Measurements from ENCODE around the gene LBHD2. TPM values are rescaled to one million over a fixed set of nuclear protein-coding genes. Genes with fewer than 3 reads are reported as not detected.

Gene LBHD2
- total RNA-seq, 1 experiment from 2014 or later, result not detected

DNA sequence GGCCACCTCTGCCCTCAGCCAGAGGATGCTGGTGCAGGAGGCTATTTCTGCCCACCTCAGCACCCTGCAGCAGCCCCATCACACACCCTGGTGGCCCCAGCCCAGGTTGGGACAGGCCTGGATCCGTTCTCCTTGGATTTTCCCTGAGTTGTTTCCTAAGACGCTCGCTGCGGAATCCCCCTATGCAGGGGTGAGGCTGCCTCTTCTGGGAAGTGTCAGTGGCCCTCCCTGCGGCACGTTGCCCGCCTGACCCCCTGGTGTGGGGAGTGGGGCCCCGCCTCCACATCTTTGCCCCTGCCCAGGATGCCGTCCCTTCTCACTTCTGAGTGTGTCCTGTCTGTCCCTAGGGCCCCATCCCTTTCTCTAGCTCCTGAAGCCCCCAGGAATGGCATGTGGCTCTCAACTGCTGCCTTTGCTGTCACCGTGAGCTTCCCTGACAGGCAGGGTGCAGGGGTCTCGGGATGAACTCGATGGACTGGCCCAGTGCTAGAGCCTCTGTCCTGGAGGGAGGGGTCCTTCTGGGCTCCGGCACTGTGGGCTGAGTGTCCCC, 9.9 kb downstream of the LBHD2 start:
- DNase-seq, result no peak
- H3K27me3 ChIP-seq (ENCODE audit: control insufficient read depth, insufficient read depth, low read length), result peaks cover 6% of the 10 kb centered on the region
- no peak overlapping the region for H3K4me3 ChIP-seq (ENCODE audit: insufficient read depth, low read depth, low read length)
- H3K36me3 ChIP-seq (replicated peaks; ENCODE audit: control insufficient read depth, insufficient read depth, low read length), result no peaks in the 10 kb centered on the region

DNA sequence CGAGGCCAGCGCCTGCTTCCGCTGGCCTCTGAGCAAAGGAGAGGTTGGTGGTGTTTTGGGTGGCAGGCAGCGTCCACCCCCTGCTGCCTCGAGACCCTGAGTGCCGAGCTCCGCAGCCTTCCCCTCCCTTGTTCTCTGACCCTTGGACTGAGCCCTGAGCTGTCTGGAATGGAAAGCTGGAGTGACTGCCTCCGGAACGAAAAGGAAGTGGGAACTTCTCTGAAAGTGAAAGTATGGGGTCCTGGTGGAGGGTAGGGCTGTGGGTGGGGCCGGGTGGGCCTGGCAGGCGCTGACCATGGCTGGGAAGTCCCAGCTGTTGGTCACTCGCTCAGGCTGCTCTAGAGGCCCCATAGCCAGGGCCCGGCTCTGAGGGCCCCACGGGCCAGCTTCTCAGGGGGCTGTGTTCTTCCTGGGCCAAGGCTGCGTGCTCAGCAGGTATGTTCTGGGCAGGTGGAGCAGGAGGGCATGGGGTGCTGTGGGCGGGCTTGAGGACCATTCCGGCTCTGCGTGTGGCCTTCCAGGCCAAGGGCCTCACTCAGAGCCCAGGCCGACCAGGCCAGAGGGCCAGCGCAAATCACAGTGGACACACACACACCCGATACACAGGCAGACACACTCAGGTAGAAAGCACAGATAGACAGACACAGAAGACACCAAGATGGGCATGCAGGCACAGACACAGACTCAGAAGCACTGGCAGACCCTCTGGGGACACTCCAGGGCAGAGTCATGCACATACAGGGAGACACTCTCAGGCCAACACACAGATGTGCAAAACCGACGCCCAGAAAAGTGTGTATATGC, 10.6 kb downstream of the LBHD2 start, which contains the start of gene EXOC3L4:
TSS of gene EXOC3L4 (plus strand) at position 320 of the 804 bp plus-strand sequence. CDS start 5,495 bp downstream, outside the sequence.
- Histone ChIP-seq H3K27me3 (ENCODE audit: control insufficient read depth, insufficient read depth, low read length) (peaks cover 6% of the 10 kb centered on the region), H3K4me3 (ENCODE audit: insufficient read depth, low read depth, low read length) (no peak within 1 kb of the TSS), H3K36me3 (replicated peaks; ENCODE audit: control insufficient read depth, insufficient read depth, low read length) (no peaks in the 10 kb centered on the region)
- DNase-seq, result no peak

DNA sequence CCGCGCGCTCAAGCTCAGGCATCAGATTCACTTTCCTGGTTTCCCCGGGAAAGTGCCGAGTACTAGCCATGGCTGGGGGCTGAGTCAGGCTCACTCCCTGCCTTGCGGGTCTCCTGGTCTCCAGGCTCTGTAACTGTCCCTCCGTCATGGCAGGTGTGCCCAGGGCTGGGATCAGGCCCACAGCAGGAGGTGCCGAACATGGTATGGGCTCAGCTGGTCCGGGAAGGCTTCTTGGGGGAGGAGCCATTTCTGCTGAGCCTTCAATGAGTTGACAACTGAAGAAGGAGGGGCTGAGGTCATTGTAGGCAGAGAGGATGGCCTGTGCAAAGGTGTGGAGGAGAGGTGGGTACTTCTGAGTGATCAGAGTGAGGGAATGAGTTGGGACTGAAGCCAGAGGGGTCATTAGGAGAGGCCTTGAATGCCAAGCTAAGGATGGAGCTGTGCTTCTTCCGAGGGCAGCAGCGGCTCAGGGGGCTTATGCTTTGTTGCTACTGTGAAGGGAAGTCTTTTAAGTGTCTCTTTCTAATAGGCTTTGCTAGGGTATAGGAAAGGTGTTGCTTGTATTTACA, 11.3 kb downstream of the LBHD2 start:
- no peaks in the 10 kb centered on the region for H3K36me3 ChIP-seq (replicated peaks; ENCODE audit: control insufficient read depth, insufficient read depth, low read length)
- no peak overlapping the region for H3K4me3 ChIP-seq (ENCODE audit: insufficient read depth, low read depth, low read length)
- peak; percentile 50 for DNase-seq
- H3K27me3 ChIP-seq (ENCODE audit: control insufficient read depth, insufficient read depth, low read length), result peaks cover 6% of the 10 kb centered on the region

GRCh38 chr14:103096387-103096786, 12.4 kb downstream of the LBHD2 start:
- peak; percentile 23 for DNase-seq
- no peaks in the 10 kb centered on the region; the same call in 1 of the 2 replicates for H3K27me3 ChIP-seq (ENCODE audit: control insufficient read depth, insufficient read depth, low read length)

DNA sequence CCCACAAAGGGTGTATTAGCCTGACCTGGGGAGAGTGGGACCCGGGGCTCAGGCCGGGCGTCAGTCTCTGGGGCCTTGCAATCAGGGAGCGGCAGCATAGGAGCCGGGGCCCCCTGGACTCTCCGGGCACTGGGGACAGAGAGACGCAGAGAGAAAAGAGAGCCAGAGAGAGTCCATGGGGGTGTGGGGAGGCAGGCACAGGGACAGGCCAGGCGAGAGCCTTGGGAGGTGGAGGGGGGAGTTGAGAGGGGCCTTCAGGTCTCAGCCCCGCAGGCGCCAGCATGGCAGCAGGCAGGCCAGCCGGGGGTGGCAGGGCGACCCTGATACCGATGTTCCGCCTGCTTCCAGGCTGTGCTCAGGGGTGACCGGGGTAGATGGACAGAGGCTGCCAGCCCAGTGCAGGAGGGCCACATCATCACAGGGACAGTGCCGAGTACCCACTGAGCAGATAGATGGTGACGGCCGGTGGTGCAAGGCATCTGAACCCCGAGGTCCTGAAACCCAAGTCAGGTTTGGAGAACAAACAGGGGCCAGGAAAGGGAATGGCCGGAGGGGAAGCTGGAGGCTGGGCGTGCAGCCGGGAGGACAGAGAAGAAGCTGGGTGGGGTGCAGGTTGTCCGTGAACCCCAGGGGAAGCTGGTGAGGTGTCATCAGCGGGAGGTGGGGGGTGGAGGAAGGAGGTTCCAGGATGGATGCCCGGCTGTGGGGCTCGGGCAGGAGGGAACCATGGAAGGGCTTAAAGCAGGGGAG, 13.4 kb downstream of the LBHD2 start:
- H3K36me3 ChIP-seq (replicated peaks; ENCODE audit: control insufficient read depth, insufficient read depth, low read length), result no peaks in the 10 kb centered on the region
- peak; percentile 54 for DNase-seq
- no peak overlapping the region for H3K4me3 ChIP-seq (ENCODE audit: insufficient read depth, low read depth, low read length)
- H3K27me3 ChIP-seq (ENCODE audit: control insufficient read depth, insufficient read depth, low read length), result no peaks in the 10 kb centered on the region

More at GRCh38 chr14:103096387-103096786, 12.4 kb downstream of the LBHD2 start:
- H3K4me3 ChIP-seq (ENCODE audit: insufficient read depth, low read depth, low read length), result no peak overlapping the region
- no peaks in the 10 kb centered on the region for H3K36me3 ChIP-seq (replicated peaks; ENCODE audit: control insufficient read depth, insufficient read depth, low read length)

- no peak overlapping the region for H3K4me3 ChIP-seq (ENCODE audit: insufficient read depth, low read depth, low read length)
- peak; percentile 68 for DNase-seq
Measured at GRCh38 chr14:103097994-103098957, 14.3 kb downstream of the LBHD2 start.

GRCh38 chr14:103099081-103099732, 15.2 kb downstream of the LBHD2 start:
- DNase-seq, result peak; percentile 85
- H3K27me3 ChIP-seq (ENCODE audit: control insufficient read depth, insufficient read depth, low read length), result peaks cover 6% of the 10 kb centered on the region; the same call in 1 of the 2 replicates
- H3K4me3 ChIP-seq (ENCODE audit: insufficient read depth, low read depth, low read length), result no peak overlapping the region
- H3K36me3 ChIP-seq (replicated peaks; ENCODE audit: control insufficient read depth, insufficient read depth, low read length), result no peaks in the 10 kb centered on the region

More at GRCh38 chr14:103097994-103098957, 14.3 kb downstream of the LBHD2 start:
- Histone ChIP-seq H3K36me3 (replicated peaks; ENCODE audit: control insufficient read depth, insufficient read depth, low read length) (no peaks in the 10 kb centered on the region), H3K27me3 (ENCODE audit: control insufficient read depth, insufficient read depth, low read length) (peaks cover under 1% of the 10 kb centered on the region; the same call in 1 of the 2 replicates)

- Histone ChIP-seq H3K27me3 (ENCODE audit: control insufficient read depth, insufficient read depth, low read length) (peaks cover 12% of the 10 kb centered on the region), H3K4me3 (ENCODE audit: insufficient read depth, low read depth, low read length) (no peak overlapping the region), H3K36me3 (replicated peaks; ENCODE audit: control insufficient read depth, insufficient read depth, low read length) (no peaks in the 10 kb centered on the region)
- DNase-seq, result peak; percentile 36
Measured at GRCh38 chr14:103099733-103100280, 15.8 kb downstream of the LBHD2 start.

DNA sequence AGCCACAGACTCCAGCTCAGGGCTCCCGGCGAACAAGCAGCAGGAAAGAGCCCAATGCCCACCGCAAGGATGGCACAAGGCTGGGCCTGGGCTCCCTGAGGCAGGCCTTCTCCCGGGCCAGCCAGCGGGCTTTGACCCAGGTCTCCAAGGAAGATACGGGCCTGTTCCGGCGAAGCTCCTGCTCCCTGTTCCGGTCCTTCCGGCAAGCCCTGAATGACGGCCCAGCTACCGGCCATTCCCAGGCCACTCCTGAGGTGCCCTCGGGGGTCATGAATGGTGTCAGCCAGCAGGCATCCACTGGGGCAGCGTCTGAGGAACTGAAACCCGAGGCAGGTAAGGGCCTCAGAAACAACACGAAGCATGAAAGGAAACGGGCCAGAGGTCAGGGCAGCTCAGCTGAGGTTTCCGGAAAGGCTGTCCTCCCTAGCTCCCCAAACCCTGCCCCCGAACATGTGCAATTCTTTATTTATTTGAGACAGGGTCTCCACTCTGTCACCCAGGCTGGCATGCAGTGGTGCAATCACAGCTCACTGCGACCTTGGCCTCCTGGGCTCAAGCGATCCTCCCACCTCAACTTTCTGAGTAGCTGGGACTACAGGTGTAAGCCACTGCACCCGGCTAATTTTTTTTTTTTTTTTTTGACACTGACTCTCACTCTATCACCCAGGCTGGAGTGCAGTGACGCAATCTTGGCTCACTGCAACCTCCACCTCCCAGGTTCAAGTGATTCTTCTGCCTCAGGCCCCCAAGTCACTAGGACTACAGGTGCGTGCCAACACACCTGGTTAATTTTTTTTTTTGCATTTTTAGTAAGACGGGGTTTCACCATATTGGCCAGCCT, 16.5 kb downstream of the LBHD2 start:
- Histone ChIP-seq H3K36me3 (replicated peaks; ENCODE audit: control insufficient read depth, insufficient read depth, low read length) (no peaks in the 10 kb centered on the region), H3K4me3 (ENCODE audit: insufficient read depth, low read depth, low read length) (no peak overlapping the region), H3K27me3 (ENCODE audit: control insufficient read depth, insufficient read depth, low read length) (peaks cover 12% of the 10 kb centered on the region)
- DNase-seq, result peak; percentile 60

GRCh38 chr14:103101257-103101962, 17.4 kb downstream of the LBHD2 start:
- no peaks in the 10 kb centered on the region for H3K36me3 ChIP-seq (replicated peaks; ENCODE audit: control insufficient read depth, insufficient read depth, low read length)

GRCh38 chr14:103101963-103102688, 18.1 kb downstream of the LBHD2 start:
- Histone ChIP-seq H3K4me3 (ENCODE audit: insufficient read depth, low read depth, low read length) (no peak overlapping the region), H3K27me3 (ENCODE audit: control insufficient read depth, insufficient read depth, low read length) (peaks cover 12% of the 10 kb centered on the region), H3K36me3 (replicated peaks; ENCODE audit: control insufficient read depth, insufficient read depth, low read length) (no peaks in the 10 kb centered on the region)
- peak; percentile 67 for DNase-seq

More at GRCh38 chr14:103101257-103101962, 17.4 kb downstream of the LBHD2 start:
- peak; percentile 33 for DNase-seq
- Histone ChIP-seq H3K4me3 (ENCODE audit: insufficient read depth, low read depth, low read length) (no peak overlapping the region), H3K27me3 (ENCODE audit: control insufficient read depth, insufficient read depth, low read length) (peaks cover 12% of the 10 kb centered on the region)
